ENCODE data around the gene NPB. TPM values are rescaled to one million over a fixed set of nuclear protein-coding genes. Genes with fewer than 3 reads are reported as not detected.

The NPB gene
- total RNA-seq, 4 donors from 2014 or later: 0.41 TPM; not detected in 3

DNA sequence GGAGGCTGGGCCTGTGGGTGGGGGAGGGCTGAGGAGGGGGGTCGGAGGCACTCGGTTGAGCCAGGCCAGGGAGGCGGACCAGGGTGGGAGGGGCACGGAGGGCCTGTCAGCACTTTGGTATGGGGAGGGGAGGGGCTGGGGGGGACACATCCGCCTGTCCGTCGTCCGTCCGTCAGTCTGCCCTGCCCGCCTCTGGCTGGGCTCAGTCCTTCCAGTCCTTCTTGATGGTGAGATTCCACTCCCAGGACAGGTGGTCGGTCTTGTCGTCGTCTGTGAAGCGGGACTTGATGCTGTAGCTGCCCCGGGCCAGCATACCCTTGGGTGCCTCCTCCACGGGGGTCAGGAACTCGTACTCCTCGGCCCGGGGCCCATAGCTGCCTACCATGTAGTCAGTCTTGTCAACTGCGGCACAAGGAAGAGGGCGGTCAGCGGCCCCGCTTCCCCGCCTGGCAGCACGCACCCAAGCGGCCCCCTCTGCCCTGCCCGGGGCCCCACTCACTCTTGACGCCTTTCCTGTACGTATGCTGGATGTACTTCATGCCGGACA is 33.3 kb upstream of the NPB start:
- intact Hi-C loops (cut with DNase I; ENCODE audit: low total_unique reads) (no loop called here), in situ Hi-C loops (cut with MboI; ENCODE audit: low pct_ligation_motif_present in 1 of 4, low pct_unique_long_range_greater_than_20kb in 1 of 4, low sequenced_read_pairs in 3 of 4) (no loop called here)
- Histone ChIP-seq H3K27me3 (no peaks in the 10 kb centered on the region), H3K4me1 (peaks cover 49 to 76% (median 63%) of the 10 kb centered on the region in 4 donors), H3K36me3 (peaks cover 0 to 4% (median 0%) of the 10 kb centered on the region in 4 donors), H3K4me3 (peak overlapping the region in 1 of 4 donors; percentile 82), H3K9me3 (no peaks in the 10 kb centered on the region), H3K27ac (peak overlapping the region; percentile 96 to 100 (median 98))
- DNase-seq: peak; percentile 43
- WGBS, 2 donors (ENCODE audit: low coverage in 1 of 2): 60% methylated on average over 30 of the region's 30 CpGs; no CpG with 5 or more reads in 1 of the 2 donors
- TF ChIP-seq POLR2A (IDR thresholded peaks at IDR 0.05) (no peak), EP300 (IDR thresholded peaks at IDR 0.05; ENCODE audit: low read depth) (no peak), POLR2AphosphoS5 (IDR thresholded peaks at IDR 0.05) (no peak)
- TF ChIP-seq, protein P1, sequence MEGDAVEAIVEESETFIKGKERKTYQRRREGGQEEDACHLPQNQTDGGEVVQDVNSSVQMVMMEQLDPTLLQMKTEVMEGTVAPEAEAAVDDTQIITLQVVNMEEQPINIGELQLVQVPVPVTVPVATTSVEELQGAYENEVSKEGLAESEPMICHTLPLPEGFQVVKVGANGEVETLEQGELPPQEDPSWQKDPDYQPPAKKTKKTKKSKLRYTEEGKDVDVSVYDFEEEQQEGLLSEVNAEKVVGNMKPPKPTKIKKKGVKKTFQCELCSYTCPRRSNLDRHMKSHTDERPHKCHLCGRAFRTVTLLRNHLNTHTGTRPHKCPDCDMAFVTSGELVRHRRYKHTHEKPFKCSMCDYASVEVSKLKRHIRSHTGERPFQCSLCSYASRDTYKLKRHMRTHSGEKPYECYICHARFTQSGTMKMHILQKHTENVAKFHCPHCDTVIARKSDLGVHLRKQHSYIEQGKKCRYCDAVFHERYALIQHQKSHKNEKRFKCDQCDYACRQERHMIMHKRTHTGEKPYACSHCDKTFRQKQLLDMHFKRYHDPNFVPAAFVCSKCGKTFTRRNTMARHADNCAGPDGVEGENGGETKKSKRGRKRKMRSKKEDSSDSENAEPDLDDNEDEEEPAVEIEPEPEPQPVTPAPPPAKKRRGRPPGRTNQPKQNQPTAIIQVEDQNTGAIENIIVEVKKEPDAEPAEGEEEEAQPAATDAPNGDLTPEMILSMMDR (IDR thresholded peaks at IDR 0.05): no peak

DNA sequence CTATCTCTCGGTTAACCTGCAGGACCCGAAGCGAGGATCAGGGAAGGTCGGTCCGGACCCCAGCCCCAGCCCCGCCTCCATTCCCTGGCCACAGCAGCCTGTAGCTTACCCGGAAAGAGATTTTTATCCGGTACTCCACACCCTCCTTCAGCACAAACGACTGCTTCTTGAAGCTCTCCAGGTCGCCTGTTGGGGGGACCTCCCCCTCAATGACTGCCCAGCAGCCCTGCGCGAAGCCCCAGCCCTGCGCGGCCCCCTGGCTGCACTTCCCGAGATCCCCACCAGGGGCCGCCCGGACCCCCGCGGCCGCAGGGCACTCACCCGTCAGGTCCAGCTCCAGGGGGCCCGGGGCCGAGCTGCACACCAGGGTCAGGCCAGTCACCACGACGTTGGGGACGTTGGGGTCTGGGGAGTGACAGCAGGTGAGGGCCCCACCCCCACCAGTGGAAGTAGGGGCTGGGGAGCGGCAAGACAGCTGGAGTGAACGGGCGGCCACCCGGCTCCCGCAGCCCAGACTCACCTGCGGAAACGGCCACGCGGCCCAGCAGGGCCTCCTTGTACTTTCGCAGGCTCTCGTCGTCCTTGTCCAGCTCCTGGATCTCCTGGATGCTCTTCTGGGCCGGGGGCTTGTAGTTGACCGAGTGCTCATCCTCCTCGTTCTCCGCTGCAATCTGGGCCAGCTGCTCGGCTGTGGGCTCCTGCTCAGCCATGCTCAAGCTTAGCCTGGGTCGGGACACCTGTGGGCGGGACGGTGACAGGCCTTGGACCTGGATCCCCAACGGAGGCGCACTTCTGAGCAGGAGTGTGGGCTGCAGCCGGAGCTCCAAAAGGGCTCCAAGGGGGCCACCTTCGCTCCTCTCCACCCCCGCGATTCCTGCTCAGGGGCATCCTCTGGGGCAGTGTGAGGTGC is 32.6 kb upstream of the NPB start:
- H3K9me3 ChIP-seq: no peaks in the 10 kb centered on the region
- H3K4me1 ChIP-seq: peaks cover 49 to 72% (median 62%) of the 10 kb centered on the region in 4 donors
- TF ChIP-seq, protein P1 (IDR thresholded peaks at IDR 0.05): peak; percentile 88 to 92 (median 90)
- TF ChIP-seq POLR2AphosphoS5 (IDR thresholded peaks at IDR 0.05) (no peak), EP300 (IDR thresholded peaks at IDR 0.05; ENCODE audit: low read depth) (no peak), POLR2A (IDR thresholded peaks at IDR 0.05) (no peak)
- H3K27me3 ChIP-seq: no peaks in the 10 kb centered on the region
- intact Hi-C loops (cut with DNase I; ENCODE audit: low total_unique reads): no loop called here
- in situ Hi-C loops (cut with MboI; ENCODE audit: low pct_ligation_motif_present in 1 of 4, low pct_unique_long_range_greater_than_20kb in 1 of 4, low sequenced_read_pairs in 3 of 4): no loop called here
- H3K36me3 ChIP-seq: peaks cover 0 to 4% (median 0%) of the 10 kb centered on the region in 4 donors
- 35% methylated on average over 38 of the region's 52 CpGs; no CpG with 5 or more reads in 1 of the 2 donors for WGBS, 2 donors (ENCODE audit: low coverage in 1 of 2)
- peak overlapping the region; percentile 96 to 100 (median 98) for H3K27ac ChIP-seq
- DNase-seq: peak; percentile 42
- H3K4me3 ChIP-seq: peak overlapping the region; percentile 71 to 86 (median 84)

DNA sequence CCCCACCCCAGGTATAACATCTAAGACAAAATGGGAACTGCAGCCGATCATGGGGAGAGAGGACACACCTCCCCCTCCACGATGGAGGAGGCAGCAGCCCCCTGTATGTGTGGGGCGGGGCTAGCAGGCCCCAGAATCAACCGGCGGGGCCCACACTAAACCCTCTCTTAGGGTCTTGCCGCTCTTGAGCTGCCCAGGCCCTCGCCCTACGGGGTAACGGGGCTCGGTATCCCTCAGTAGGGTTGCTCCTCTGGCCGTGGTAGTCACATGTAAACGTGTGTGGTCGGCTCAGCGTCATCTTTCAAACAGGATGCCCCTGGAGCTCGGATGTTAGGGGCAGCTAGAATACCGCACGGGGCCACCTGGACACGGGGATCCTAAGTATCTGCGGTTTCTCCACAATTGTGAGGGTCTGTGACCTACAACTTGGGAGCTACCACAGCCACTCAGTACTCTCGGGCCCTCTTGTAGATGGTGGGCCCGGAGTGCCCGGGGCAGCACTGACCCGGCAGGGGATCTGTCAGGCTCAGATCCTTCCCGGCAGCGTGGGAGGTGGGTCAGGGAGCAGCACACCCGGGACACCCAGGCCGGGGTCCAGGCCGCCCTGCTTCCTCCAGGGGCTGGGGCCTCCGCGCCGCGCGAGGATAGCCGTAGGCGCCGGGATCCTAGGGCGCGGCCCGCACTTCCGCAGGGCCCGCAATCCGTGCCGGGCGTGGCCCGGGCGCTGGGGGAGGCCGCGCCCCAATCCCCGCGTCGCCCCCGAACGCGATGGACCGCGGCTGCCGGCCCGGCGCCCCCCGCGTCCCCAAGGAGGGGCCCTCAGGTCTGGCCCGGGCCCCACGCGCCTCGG is 31.7 kb upstream of the NPB start:
- in situ Hi-C loops (cut with MboI; ENCODE audit: low pct_ligation_motif_present in 1 of 4, low pct_unique_long_range_greater_than_20kb in 1 of 4, low sequenced_read_pairs in 3 of 4): no loop called here
- Histone ChIP-seq H3K27ac (peak overlapping the region; percentile 96 to 100 (median 98)), H3K4me3 (peak overlapping the region; percentile 71 to 86 (median 84)), H3K27me3 (no peaks in the 10 kb centered on the region), H3K4me1 (peaks cover 45 to 63% (median 58%) of the 10 kb centered on the region in 4 donors), H3K36me3 (peaks cover 0 to 4% (median 0%) of the 10 kb centered on the region in 4 donors), H3K9me3 (no peaks in the 10 kb centered on the region)
- intact Hi-C loops (cut with DNase I; ENCODE audit: low total_unique reads): no loop called here
- TF ChIP-seq POLR2AphosphoS5 (IDR thresholded peaks at IDR 0.05): peak in 2 of 3 donors; percentile 21 to 41
- TF ChIP-seq, protein P1 (IDR thresholded peaks at IDR 0.05): no peak
- peak; percentile 35 for TF ChIP-seq POLR2A (IDR thresholded peaks at IDR 0.05)
- TF ChIP-seq EP300 (IDR thresholded peaks at IDR 0.05; ENCODE audit: low read depth): no peak
- 4% methylated on average over 23 of the region's 65 CpGs; no CpG with 5 or more reads in 1 of the 2 donors for WGBS, 2 donors (ENCODE audit: low coverage in 1 of 2)
- peak; percentile 57 for DNase-seq

All from transverse colon (tissue), 4 donors.